Endothelial cell of umbilical vein (primary cell): ENCODE results near the gene A3GALT2.

Experiments used
- CTCF ChIP-seq, 2 donors: IDR thresholded peaks; 1 replicate in 1 of 2; 2 replicates in 1 of 2; pipeline ENCODE4 v1.5.1; 2011; ENCODE audit warnings: low read length in 2 of 2, mild to moderate bottlenecking in 2 of 2, moderate library complexity in 2 of 2, control low read depth in 1 of 2, inconsistent platforms in 1 of 2, low read depth in 1 of 2; ENCODE audit not compliant: insufficient read depth in 1 of 2; ENCODE audit errors: extremely low read depth in 1 of 2
- EZH2 ChIP-seq: IDR thresholded peaks from 2 replicates; pipeline ENCODE4 v1.6.1; 2012; ENCODE audit warnings: borderline replicate concordance, low read depth, mild to moderate bottlenecking, moderate library complexity, low read length, inconsistent platforms; ENCODE audit not compliant: severe bottlenecking
- FOS ChIP-seq: IDR thresholded peaks from 2 replicates; pipeline ENCODE4 v1.6.1; 2011; ENCODE audit warnings: mild to moderate bottlenecking, low read length, moderate library complexity, borderline replicate concordance; ENCODE audit not compliant: insufficient read depth
- POLR2A ChIP-seq: IDR thresholded peaks from 2 replicates; pipeline ENCODE4 v1.6.1; 2012; ENCODE audit warnings: low read depth, mild to moderate bottlenecking, control low read depth, low read length
- POLR2AphosphoS5 ChIP-seq: IDR thresholded peaks from 2 replicates; pipeline ENCODE4 v1.6.1; 2012; ENCODE audit warnings: low read depth, mild to moderate bottlenecking, control low read depth, low read length, moderate library complexity; ENCODE audit not compliant: insufficient read depth

GRCh38 chr1:33363470-33363861 lies 42.6 kb upstream of the A3GALT2 start:
- no peak for TF ChIP-seq POLR2AphosphoS5
- TF ChIP-seq CTCF (IDR thresholded peaks at IDR 0.05; ENCODE audit: extremely low read depth in 1 of 2, insufficient read depth in 1 of 2, low read depth in 1 of 2, low read length in 2 of 2): no peak
- no peak for TF ChIP-seq EZH2
- no peak for TF ChIP-seq FOS
- no peak for TF ChIP-seq POLR2A
